GM12878 (cell line): ENCODE data around the gene TGFB2.

Source experiments
- CREB1 ChIP-seq: IDR thresholded peaks from 2 replicates; pipeline ENCODE4 v1.6.1; 2012; ENCODE audit warnings: low read depth, mild to moderate bottlenecking, inconsistent platforms
- CTCF ChIP-seq, 3 experiments: IDR thresholded peaks in 2 of 3; conservative IDR thresholded peaks in 1 of 3; 2 replicates each; pipeline ENCODE4 v1.5.1; 2011; ENCODE audit warnings: low read depth in 3 of 3, low read length in 3 of 3, mild to moderate bottlenecking in 3 of 3, control low read depth in 2 of 3, moderate library complexity in 2 of 3, inconsistent platforms in 1 of 3, mixed read lengths in 1 of 3; ENCODE audit not compliant: control insufficient read depth in 2 of 3, insufficient read depth in 1 of 3; ENCODE audit errors: extremely low read depth in 1 of 3
- CUX1 ChIP-seq: IDR thresholded peaks from 2 replicates; pipeline ENCODE4 v1.6.1; 2012; ENCODE audit warnings: improper control_type of control experiment, low read depth, low read length; ENCODE audit not compliant: insufficient replicate concordance
- GATAD2B ChIP-seq: fragments of 450-650 bp; conservative IDR thresholded peaks from 2 replicates; pipeline ENCODE4 v1.6.1; 2017; ENCODE audit warnings: low read depth, mild to moderate bottlenecking, moderate library complexity
- NFYB ChIP-seq: IDR thresholded peaks from 2 replicates; pipeline ENCODE4 v1.6.1; 2011; ENCODE audit warnings: low read depth, mild to moderate bottlenecking, low read length, improper control_type of control experiment, moderate library complexity; ENCODE audit not compliant: insufficient read depth
- POLR2AphosphoS5 ChIP-seq: IDR thresholded peaks from 2 replicates; pipeline ENCODE4 v1.6.1; 2011; ENCODE audit warnings: mild to moderate bottlenecking, low read length, inconsistent platforms
- SMC3 ChIP-seq: IDR thresholded peaks from 2 replicates; pipeline ENCODE4 v1.6.1; 2011; ENCODE audit warnings: low read length, improper control_type of control experiment, borderline replicate concordance
- TCF7 ChIP-seq: IDR thresholded peaks from 2 replicates; pipeline ENCODE4 v1.6.1; 2014; ENCODE audit warnings: antibody characterized with exemption, borderline replicate concordance

GRCh38 chr1:218374401-218375353, 29.5 kb downstream of the TGFB2 start:
- TF ChIP-seq CTCF (IDR thresholded peaks at IDR 0.05 in 2 of 3, conservative IDR thresholded peaks at IDR 0.05 in 1 of 3; ENCODE audit: control insufficient read depth in 2 of 3, extremely low read depth in 1 of 3, insufficient read depth in 1 of 3, low read depth in 3 of 3, low read length in 3 of 3), result no peak
- no peak for TF ChIP-seq TCF7
- TF ChIP-seq SMC3, result no peak
- TF ChIP-seq NFYB, result no peak
- no peak for TF ChIP-seq CUX1
- no peak for TF ChIP-seq CREB1
- TF ChIP-seq GATAD2B, result no peak
- TF ChIP-seq POLR2AphosphoS5, result no peak
